ENCODE data around the gene TCP11L1. TPM values are rescaled to one million over a fixed set of nuclear protein-coding genes. Genes with fewer than 3 reads are reported as not detected.

TCP11L1 gene
- total and polyA plus RNA-seq, 2 donors (not counting 1 experiment from before 2014, with no cell fraction given) = 7.7 to 19.7 TPM

GRCh38 chr11:33005175-33005574, 34.2 kb upstream of the TCP11L1 start:
- Histone ChIP-seq H3K27ac (ENCODE audit: low read length in 2 of 2) (no peak overlapping the region), H3K27me3 (replicated peaks in 1 of 4; ENCODE audit: control extremely low read depth in 1 of 4, control insufficient read depth in 3 of 4, insufficient read depth in 4 of 4, low read length in 3 of 4) (peaks cover 0 to 13% (median 0%) of the 10 kb centered on the region in 4 experiments), H3K36me3 (replicated peaks in 1 of 2; ENCODE audit: control extremely low read depth in 1 of 2, control insufficient read depth in 1 of 2, extremely low read depth in 1 of 2, insufficient read depth in 2 of 2, low read length in 1 of 2) (no peaks in the 10 kb centered on the region), H2AFZ (ENCODE audit: insufficient read depth, low read depth, low read length, poor library complexity, severe bottlenecking) (no peak overlapping the region), H3K4me1 (ENCODE audit: control insufficient read depth in 2 of 2, insufficient read depth in 2 of 2, low read length in 2 of 2) (no peaks in the 10 kb centered on the region), H3K4me3 (ENCODE audit: control extremely low read depth in 1 of 5, extremely low read depth in 1 of 5, insufficient read depth in 1 of 5, low read depth in 2 of 5, low read length in 4 of 5) (no peak overlapping the region), H3K9ac (ENCODE audit: low read length) (no peak overlapping the region), H4K20me1 (ENCODE audit: control insufficient read depth, insufficient read depth, low read length, poor library complexity, severe bottlenecking) (no peaks in the 10 kb centered on the region), H3K4me2 (replicated peaks; ENCODE audit: low read depth, low read length, poor library complexity, severe bottlenecking) (no peak overlapping the region), H3K79me2 (ENCODE audit: control insufficient read depth, insufficient read depth, low read length) (no peaks in the 10 kb centered on the region), H3K9me3 (ENCODE audit: control extremely low read depth in 1 of 3, control insufficient read depth in 2 of 3, insufficient read depth in 1 of 3, low read length in 2 of 3) (no peaks in the 10 kb centered on the region)
- no CpG with 5 or more reads among the region's 2 CpGs for WGBS (ENCODE audit: insufficient coverage)
- no peak overlapping the region for H3K4me3 Mint-ChIP-seq
- intact Hi-C loops (cut with micrococcal nuclease) = no loop called here
- H3K9me3 Mint-ChIP-seq (ENCODE audit: insufficient read depth) = no peaks in the 10 kb centered on the region
- H3K27me3 Mint-ChIP-seq = peaks cover 10% of the 10 kb centered on the region
- ATAC-seq (ENCODE audit: low read depth) (no peak), DNase-seq (no peak)
- H3K27ac Mint-ChIP-seq = no peak overlapping the region
- ChIA-PET CTCF (no interaction called here), POLR2A (interaction anchor here (0.7 kb wide), 1 partner anchor 74 kb away, joined by 3 read pairs; no protein-coding TSS in a partner anchor)
- no peaks in the 10 kb centered on the region for H3K4me1 Mint-ChIP-seq
- TF ChIP-seq, protein P1, sequence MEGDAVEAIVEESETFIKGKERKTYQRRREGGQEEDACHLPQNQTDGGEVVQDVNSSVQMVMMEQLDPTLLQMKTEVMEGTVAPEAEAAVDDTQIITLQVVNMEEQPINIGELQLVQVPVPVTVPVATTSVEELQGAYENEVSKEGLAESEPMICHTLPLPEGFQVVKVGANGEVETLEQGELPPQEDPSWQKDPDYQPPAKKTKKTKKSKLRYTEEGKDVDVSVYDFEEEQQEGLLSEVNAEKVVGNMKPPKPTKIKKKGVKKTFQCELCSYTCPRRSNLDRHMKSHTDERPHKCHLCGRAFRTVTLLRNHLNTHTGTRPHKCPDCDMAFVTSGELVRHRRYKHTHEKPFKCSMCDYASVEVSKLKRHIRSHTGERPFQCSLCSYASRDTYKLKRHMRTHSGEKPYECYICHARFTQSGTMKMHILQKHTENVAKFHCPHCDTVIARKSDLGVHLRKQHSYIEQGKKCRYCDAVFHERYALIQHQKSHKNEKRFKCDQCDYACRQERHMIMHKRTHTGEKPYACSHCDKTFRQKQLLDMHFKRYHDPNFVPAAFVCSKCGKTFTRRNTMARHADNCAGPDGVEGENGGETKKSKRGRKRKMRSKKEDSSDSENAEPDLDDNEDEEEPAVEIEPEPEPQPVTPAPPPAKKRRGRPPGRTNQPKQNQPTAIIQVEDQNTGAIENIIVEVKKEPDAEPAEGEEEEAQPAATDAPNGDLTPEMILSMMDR (IDR thresholded peaks at IDR 0.05) = no peak
- TF ChIP-seq EZH2 (IDR thresholded peaks at IDR 0.05; ENCODE audit: borderline replicate concordance, insufficient read depth, low read depth, low read length, poor library complexity, severe bottlenecking) = no peak

GRCh38 chr11:33006010-33006409, 33.4 kb upstream of the TCP11L1 start:
- Mint-ChIP-seq H3K27me3 (peaks cover 10% of the 10 kb centered on the region), H3K27ac (no peak overlapping the region), H3K4me1 (no peaks in the 10 kb centered on the region), H3K4me3 (no peak overlapping the region), H3K9me3 (ENCODE audit: insufficient read depth) (no peaks in the 10 kb centered on the region)
- no peak for DNase-seq
- TF ChIP-seq EZH2 (IDR thresholded peaks at IDR 0.05; ENCODE audit: borderline replicate concordance, insufficient read depth, low read depth, low read length, poor library complexity, severe bottlenecking) = no peak
- TF ChIP-seq, protein P1 (IDR thresholded peaks at IDR 0.05) = no peak
- Histone ChIP-seq H3K79me2 (ENCODE audit: control insufficient read depth, insufficient read depth, low read length) (no peaks in the 10 kb centered on the region), H3K4me2 (replicated peaks; ENCODE audit: low read depth, low read length, poor library complexity, severe bottlenecking) (no peak overlapping the region), H3K27ac (ENCODE audit: low read length in 2 of 2) (no peak overlapping the region), H3K9me3 (ENCODE audit: control extremely low read depth in 1 of 3, control insufficient read depth in 2 of 3, insufficient read depth in 1 of 3, low read length in 2 of 3) (no peaks in the 10 kb centered on the region), H2AFZ (ENCODE audit: insufficient read depth, low read depth, low read length, poor library complexity, severe bottlenecking) (no peak overlapping the region), H4K20me1 (ENCODE audit: control insufficient read depth, insufficient read depth, low read length, poor library complexity, severe bottlenecking) (no peaks in the 10 kb centered on the region), H3K36me3 (replicated peaks in 1 of 2; ENCODE audit: control extremely low read depth in 1 of 2, control insufficient read depth in 1 of 2, extremely low read depth in 1 of 2, insufficient read depth in 2 of 2, low read length in 1 of 2) (no peaks in the 10 kb centered on the region), H3K27me3 (replicated peaks in 1 of 4; ENCODE audit: control extremely low read depth in 1 of 4, control insufficient read depth in 3 of 4, insufficient read depth in 4 of 4, low read length in 3 of 4) (peaks cover 0 to 7% (median 0%) of the 10 kb centered on the region in 4 experiments), H3K9ac (ENCODE audit: low read length) (no peak overlapping the region), H3K4me1 (ENCODE audit: control insufficient read depth in 2 of 2, insufficient read depth in 2 of 2, low read length in 2 of 2) (no peaks in the 10 kb centered on the region), H3K4me3 (ENCODE audit: control extremely low read depth in 1 of 5, extremely low read depth in 1 of 5, insufficient read depth in 1 of 5, low read depth in 2 of 5, low read length in 4 of 5) (no peak overlapping the region)
- POLR2A ChIA-PET = no interaction called here
- CTCF ChIA-PET = no interaction called here
- no peak for ATAC-seq (ENCODE audit: low read depth)
- intact Hi-C loops (cut with micrococcal nuclease) = no loop called here
